Osteoblast (primary cell): ENCODE measurements around the gene VMO1. TPM values are rescaled to one million over a fixed set of nuclear protein-coding genes. Genes with fewer than 3 reads are reported as not detected.

Source experiments
- DNase-seq: peaks from one replicate; pipeline ENCODE4 v3.0.0; 2011; ENCODE audit warnings: low spot score, mixed read lengths; ENCODE audit not compliant: insufficient read length; ENCODE audit errors: missing footprints
- H2AFZ ChIP-seq: 2 replicates; pipeline ENCODE4 v1.6.0; 2011; ENCODE audit warnings: mild to moderate bottlenecking, low read length
- H3K27ac ChIP-seq: 2 replicates; pipeline ENCODE4 v1.5.1; 2011; ENCODE audit warnings: mild to moderate bottlenecking, low read depth, low read length, moderate library complexity
- H3K27me3 ChIP-seq: 2 replicates; pipeline ENCODE4 v1.6.0; 2012; ENCODE audit warnings: mild to moderate bottlenecking, control low read depth, inconsistent platforms, low read length, moderate library complexity; ENCODE audit not compliant: insufficient read depth
- H3K36me3 ChIP-seq: 2 replicates; pipeline ENCODE4 v1.5.1; 2011; ENCODE audit warnings: mild to moderate bottlenecking, low read length, control low read depth, moderate library complexity; ENCODE audit not compliant: insufficient read depth
- H3K4me1 ChIP-seq: 2 replicates; pipeline ENCODE4 v1.5.1; 2011; ENCODE audit warnings: mild to moderate bottlenecking, low read length, control low read depth, moderate library complexity; ENCODE audit not compliant: insufficient read depth
- H3K4me2 ChIP-seq: 2 replicates; pipeline ENCODE4 v1.6.0; 2011; ENCODE audit warnings: mild to moderate bottlenecking, low read length; ENCODE audit not compliant: insufficient read depth
- H3K4me3 ChIP-seq: fragments of 200-600 bp; sonication (generic); 3 replicates; pipeline ENCODE4 v1.5.1; 2012; ENCODE audit warnings: mild to moderate bottlenecking, low read length, inconsistent platforms; ENCODE audit not compliant: insufficient read depth
- H3K79me2 ChIP-seq: 2 replicates; pipeline ENCODE4 v1.6.0; 2012; ENCODE audit warnings: mild to moderate bottlenecking, low read length, control low read depth, inconsistent platforms; ENCODE audit not compliant: insufficient read depth
- H3K9me3 ChIP-seq: 2 replicates; pipeline ENCODE4 v1.5.1; 2011; ENCODE audit warnings: low read depth, low read length, control low read depth
- H4K20me1 ChIP-seq: 2 replicates; pipeline ENCODE4 v1.6.0; 2012; ENCODE audit warnings: mild to moderate bottlenecking, low read length, control low read depth; ENCODE audit not compliant: insufficient read depth
- CTCF ChIP-seq: IDR thresholded peaks from 2 replicates; pipeline ENCODE4 v1.5.1; 2011; ENCODE audit warnings: mild to moderate bottlenecking, low read depth, low read length, moderate library complexity; ENCODE audit errors: extremely low read depth
- total RNA-seq: library from RNA; depleted of rRNA; stranded (reverse); fragments of >200 nt; gene quantifications from 2 replicates; pipeline ENCODE4 v1.2.3, GENCODE V29; 2012

The VMO1 gene
- total RNA-seq, 1 donor, result not detected

- DNase-seq, result peak; percentile 49
- Histone ChIP-seq H3K36me3 (peaks cover 26% of the 10 kb centered on the region), H3K4me2 (no peak overlapping the region), H3K9me3 (no peaks in the 10 kb centered on the region), H3K27ac (no peak overlapping the region), H3K4me3 (no peak overlapping the region), H2AFZ (no peak overlapping the region), H4K20me1 (no peaks in the 10 kb centered on the region), H3K27me3 (no peaks in the 10 kb centered on the region), H3K79me2 (peaks cover 3% of the 10 kb centered on the region), H3K4me1 (peaks cover 13% of the 10 kb centered on the region)
- TF ChIP-seq CTCF, result no peak
Measured at GRCh38 chr17:4810696-4811290, 24.6 kb upstream of the VMO1 start.

GRCh38 chr17:4808378-4808767 lies 22.2 kb upstream of the VMO1 start:
- Histone ChIP-seq H3K4me1 (peaks cover 13% of the 10 kb centered on the region), H3K4me3 (no peak overlapping the region), H3K27ac (no peak overlapping the region), H2AFZ (no peak overlapping the region), H3K9me3 (no peaks in the 10 kb centered on the region), H3K27me3 (no peaks in the 10 kb centered on the region), H4K20me1 (no peaks in the 10 kb centered on the region), H3K79me2 (peaks cover 3% of the 10 kb centered on the region), H3K4me2 (no peak overlapping the region), H3K36me3 (peaks cover 23% of the 10 kb centered on the region)
- no peak for TF ChIP-seq CTCF
- DNase-seq, result peak; percentile 81

- H3K9me3 ChIP-seq, result no peaks in the 10 kb centered on the region
- no peak overlapping the region for H3K27ac ChIP-seq
- peaks cover 3% of the 10 kb centered on the region for H3K79me2 ChIP-seq
- H3K27me3 ChIP-seq, result no peaks in the 10 kb centered on the region
- DNase-seq, result peak; percentile 94
- peak overlapping the region; percentile 25 for H2AFZ ChIP-seq
- peak overlapping the region; percentile 81 for H3K4me3 ChIP-seq
- peaks cover 13% of the 10 kb centered on the region for H3K4me1 ChIP-seq
- TF ChIP-seq CTCF, result no peak
- no peaks in the 10 kb centered on the region for H4K20me1 ChIP-seq
- peak overlapping the region; percentile 78 for H3K4me2 ChIP-seq
- peaks cover 23% of the 10 kb centered on the region for H3K36me3 ChIP-seq
Measured at GRCh38 chr17:4807605-4808377, 21.6 kb upstream of the VMO1 start.
